ENCODE measurements around the gene PLPPR1.

The PLPPR1 gene

DNA sequence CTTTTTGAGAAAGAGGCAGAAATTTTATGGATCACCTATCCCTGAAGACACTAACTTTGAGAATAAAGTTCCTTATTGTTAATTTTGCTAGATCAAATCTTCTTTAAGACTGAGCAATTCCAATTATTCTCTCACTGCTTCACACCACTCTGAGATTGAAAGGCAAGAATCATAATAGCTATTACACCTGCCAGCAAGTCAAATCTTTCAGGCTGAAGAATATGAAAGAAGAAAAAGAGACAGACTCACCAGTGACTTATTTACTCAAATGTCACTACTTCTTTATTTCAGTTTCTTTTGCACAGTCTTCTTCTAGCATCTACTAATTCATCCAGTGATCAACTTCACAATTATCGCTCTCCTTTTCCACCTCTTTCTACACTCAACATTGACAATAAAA, 35.9 kb upstream of the PLPPR1 start:
- no peak for DNase-seq
- H3K9ac ChIP-seq (ENCODE audit: low read length) = no peak overlapping the region
- H3K79me2 ChIP-seq (ENCODE audit: low read length) = no peaks in the 10 kb centered on the region
- no peaks in the 10 kb centered on the region for H3K4me1 ChIP-seq (ENCODE audit: low read length)
- no peak overlapping the region for H3K4me3 ChIP-seq (ENCODE audit: low read length)
- no peaks in the 10 kb centered on the region for H3F3A ChIP-seq (ENCODE audit: insufficient read depth, low read length)
- no peaks in the 10 kb centered on the region for H3K9me3 ChIP-seq (replicated peaks; ENCODE audit: insufficient read depth, low read length)
- H3K36me3 ChIP-seq (replicated peaks; ENCODE audit: insufficient read depth, low read length) = no peaks in the 10 kb centered on the region
- H2AFZ ChIP-seq (ENCODE audit: low read length) = no peak overlapping the region
- H3K27ac ChIP-seq (ENCODE audit: low read length) = no peak overlapping the region
- H4K20me1 ChIP-seq (ENCODE audit: insufficient read depth, low read length) = no peaks in the 10 kb centered on the region
- H3K27me3 ChIP-seq (replicated peaks; ENCODE audit: insufficient read depth, low read length) = no peaks in the 10 kb centered on the region
- no peaks in the 10 kb centered on the region for H3K9me2 ChIP-seq (replicated peaks; ENCODE audit: insufficient read depth, low read length)
- no peak for TF ChIP-seq EZH2 (optimal IDR thresholded peaks at IDR 0.05; ENCODE audit: low read depth, low read length)
- no peak for TF ChIP-seq CTCF (IDR thresholded peaks at IDR 0.05; ENCODE audit: low read length)
- TF ChIP-seq EZH2phosphoT487 (IDR thresholded peaks at IDR 0.05; ENCODE audit: low read length) = no peak
- no peak overlapping the region for H3K4me2 ChIP-seq (ENCODE audit: low read depth, low read length)

DNA sequence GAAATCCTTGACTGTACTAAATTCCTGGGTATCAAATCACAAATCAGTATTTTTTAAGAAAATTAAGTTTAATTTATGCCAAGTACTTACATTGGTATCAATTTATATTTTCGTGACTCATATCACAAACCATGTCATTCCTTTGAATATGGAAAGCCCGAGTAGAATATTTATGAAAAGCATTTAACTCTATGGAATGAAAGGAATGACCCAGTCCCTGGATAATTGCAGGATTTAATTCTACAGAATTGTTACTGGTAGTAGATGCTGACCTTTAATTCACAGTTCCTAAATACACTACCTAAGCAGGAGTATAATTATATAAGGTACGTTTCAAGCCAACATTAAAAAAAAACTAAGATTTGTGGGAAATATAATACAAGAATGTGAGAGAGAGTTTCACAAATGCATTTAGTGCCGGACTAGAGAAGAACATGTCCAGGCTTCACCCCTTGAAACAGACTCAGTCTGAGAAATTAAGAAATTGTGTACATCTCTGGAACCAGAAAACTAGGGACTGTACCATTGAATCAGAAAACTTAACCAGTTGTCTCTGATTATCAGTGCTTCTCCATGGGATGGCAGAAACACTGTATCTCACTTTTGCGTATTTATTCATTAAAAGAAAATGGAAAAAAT, 28.5 kb upstream of the PLPPR1 start:
- H3K79me2 ChIP-seq (ENCODE audit: low read length) = no peaks in the 10 kb centered on the region
- H3K27me3 ChIP-seq (replicated peaks; ENCODE audit: insufficient read depth, low read length) = no peaks in the 10 kb centered on the region
- H3K27ac ChIP-seq (ENCODE audit: low read length) = no peak overlapping the region
- H3K4me1 ChIP-seq (ENCODE audit: low read length) = no peaks in the 10 kb centered on the region
- no peak overlapping the region for H3K4me3 ChIP-seq (ENCODE audit: low read length)
- H3K9me2 ChIP-seq (replicated peaks; ENCODE audit: insufficient read depth, low read length) = no peaks in the 10 kb centered on the region
- TF ChIP-seq EZH2phosphoT487 (IDR thresholded peaks at IDR 0.05; ENCODE audit: low read length) (no peak), CTCF (IDR thresholded peaks at IDR 0.05; ENCODE audit: low read length) (no peak), EZH2 (optimal IDR thresholded peaks at IDR 0.05; ENCODE audit: low read depth, low read length) (no peak)
- no peaks in the 10 kb centered on the region for H3F3A ChIP-seq (ENCODE audit: insufficient read depth, low read length)
- DNase-seq = no peak
- H3K4me2 ChIP-seq (ENCODE audit: low read depth, low read length) = no peak overlapping the region
- no peaks in the 10 kb centered on the region for H4K20me1 ChIP-seq (ENCODE audit: insufficient read depth, low read length)
- no peak overlapping the region for H3K9ac ChIP-seq (ENCODE audit: low read length)
- no peaks in the 10 kb centered on the region for H3K36me3 ChIP-seq (replicated peaks; ENCODE audit: insufficient read depth, low read length)
- H3K9me3 ChIP-seq (replicated peaks; ENCODE audit: insufficient read depth, low read length) = no peaks in the 10 kb centered on the region
- no peak overlapping the region for H2AFZ ChIP-seq (ENCODE audit: low read length)

- no peaks in the 10 kb centered on the region for H3F3A ChIP-seq (ENCODE audit: insufficient read depth, low read length)
- no peak for TF ChIP-seq EZH2 (optimal IDR thresholded peaks at IDR 0.05; ENCODE audit: low read depth, low read length)
- TF ChIP-seq CTCF (IDR thresholded peaks at IDR 0.05; ENCODE audit: low read length) = no peak
- no peak for TF ChIP-seq EZH2phosphoT487 (IDR thresholded peaks at IDR 0.05; ENCODE audit: low read length)
- no peak overlapping the region for H3K4me2 ChIP-seq (ENCODE audit: low read depth, low read length)
- H3K4me1 ChIP-seq (ENCODE audit: low read length) = no peaks in the 10 kb centered on the region
- no peaks in the 10 kb centered on the region for H4K20me1 ChIP-seq (ENCODE audit: insufficient read depth, low read length)
- no peak overlapping the region for H3K27ac ChIP-seq (ENCODE audit: low read length)
- H3K79me2 ChIP-seq (ENCODE audit: low read length) = no peaks in the 10 kb centered on the region
- no peaks in the 10 kb centered on the region for H3K27me3 ChIP-seq (replicated peaks; ENCODE audit: insufficient read depth, low read length)
- no peaks in the 10 kb centered on the region for H3K9me2 ChIP-seq (replicated peaks; ENCODE audit: insufficient read depth, low read length)
- no peak for DNase-seq
- H3K4me3 ChIP-seq (ENCODE audit: low read length) = no peak overlapping the region
- H3K36me3 ChIP-seq (replicated peaks; ENCODE audit: insufficient read depth, low read length) = no peaks in the 10 kb centered on the region
- no peak overlapping the region for H2AFZ ChIP-seq (ENCODE audit: low read length)
- no peak overlapping the region for H3K9ac ChIP-seq (ENCODE audit: low read length)
- no peaks in the 10 kb centered on the region for H3K9me3 ChIP-seq (replicated peaks; ENCODE audit: insufficient read depth, low read length)
Measured at GRCh38 chr9:101005246-101005645, 23.3 kb upstream of the PLPPR1 start.
